Upper lobe of left lung (tissue), 6 donors: Measurements from ENCODE around the gene COL20A1. TPM values are rescaled to one million over a fixed set of nuclear protein-coding genes. Genes with fewer than 3 reads are reported as not detected.

Source experiments
- ATAC-seq, 2 donors: fragments of 200-7000 bp; cut with Tn5 transposase; one replicate each; pipeline ENCODE4 v1.9.1; 2022; ENCODE audit warnings: mild to moderate bottlenecking in 2 of 2, moderate library complexity in 2 of 2; ENCODE audit not compliant: low FRiP score in 2 of 2
- DNase-seq, 2 donors: peaks; one replicate each; pipeline ENCODE4 v3.0.0-alpha.2; 2019 to 2020
- H3K27ac ChIP-seq, 4 donors: fragments of 200-600 bp; sonication (generic); one replicate each; pipeline ENCODE4 v1.5.1; 2016 to 2019
- H3K27me3 ChIP-seq, 4 donors: fragments of 200-600 bp; sonication (generic); one replicate each; pipeline ENCODE4 v1.5.1; 2017 to 2019
- H3K36me3 ChIP-seq, 4 donors: fragments of 200-600 bp; sonication (generic); one replicate each; pipeline ENCODE4 v1.5.1; 2016 to 2019
- H3K4me1 ChIP-seq, 4 donors: fragments of 200-600 bp; sonication (generic); one replicate each; pipeline ENCODE4 v1.5.1; 2018 to 2019
- H3K4me3 ChIP-seq, 4 donors: fragments of 200-600 bp; sonication (generic); one replicate each; pipeline ENCODE4 v1.5.1; 2017 to 2019; ENCODE audit warnings: mild to moderate bottlenecking in 2 of 4, moderate library complexity in 1 of 4
- H3K9me3 ChIP-seq, 4 donors: fragments of 200-600 bp; sonication (generic); one replicate each; pipeline ENCODE4 v1.5.1; 2018 to 2019
- CTCF ChIP-seq, 6 experiments: fragments of 450-650 bp in 4 of 6; fragments of 200-600 bp in 2 of 6; sonication (generic) in 2 of 6; IDR thresholded peaks; one replicate each; pipeline ENCODE4 v1.5.1; 2016 to 2019; ENCODE audit warnings: antibody characterized with exemption in 6 of 6
- EP300 ChIP-seq, 4 donors: sonication (generic); formaldehyde crosslinking; IDR thresholded peaks; one replicate each; pipeline ENCODE4 v1.5.1; 2017; ENCODE audit warnings: antibody characterized with exemption in 4 of 4, control low read depth in 2 of 4
- POLR2A ChIP-seq, 4 donors: fragments of 450-650 bp; IDR thresholded peaks; one replicate each; pipeline ENCODE4 v1.5.1; 2016 to 2017; ENCODE audit warnings: antibody characterized with exemption in 4 of 4, mild to moderate bottlenecking in 2 of 4
- POLR2AphosphoS5 ChIP-seq, 2 donors: sonication (generic); formaldehyde crosslinking; IDR thresholded peaks; one replicate each; pipeline ENCODE4 v1.5.1; 2017; ENCODE audit warnings: antibody characterized with exemption in 2 of 2
- WGBS, 2 donors: methylation state at CpG; one replicate each; pipeline ENCODE4 v1.1.5; 2017 to 2018; 5-methylcytosine and 5-hydroxymethylcytosine counted together
- total RNA-seq, 6 donors: library from RNA; depleted of rRNA in 4 of 6; stranded (reverse); fragments of >200 nt in 4 of 6; gene quantifications; one replicate each; pipeline versions ENCODE4 v1.1.0 to v1.2.1, GENCODE V29; 2016 to 2021
- donor health status: DM: no; HTN: no; CAD: no; lungs with moderate emphysema.
- donor health status: DM: no; HTN: yes; CAD: no; lungs with severe emphysema.

The COL20A1 gene
- total RNA-seq, 6 donors from 2014 or later: 0.03 TPM; not detected in 5

- Histone ChIP-seq H3K4me1 (no peaks in the 10 kb centered on the region), H3K36me3 (no peaks in the 10 kb centered on the region), H3K27me3 (peaks cover 0 to 7% (median 0%) of the 10 kb centered on the region in 4 donors), H3K27ac (no peak overlapping the region), H3K4me3 (no peak overlapping the region), H3K9me3 (no peaks in the 10 kb centered on the region)
- 78 to 92% methylated on average over 8 of the region's 9 CpGs for WGBS, 2 donors
- ATAC-seq (no peak), DNase-seq (peak in 1 of 2 donors; percentile 46)
- TF ChIP-seq CTCF (IDR thresholded peaks at IDR 0.05): no peak
- no peak for TF ChIP-seq POLR2A (IDR thresholded peaks at IDR 0.05)
- TF ChIP-seq EP300 (IDR thresholded peaks at IDR 0.05): no peak
- no peak for TF ChIP-seq POLR2AphosphoS5 (IDR thresholded peaks at IDR 0.05)
Observed at GRCh38 chr20:63262836-63263235, 30.1 kb upstream of the COL20A1 start.

GRCh38 chr20:63264000-63264399, 29.0 kb upstream of the COL20A1 start:
- DNase-seq: no peak
- no peak for ATAC-seq
- H3K9me3 ChIP-seq: no peaks in the 10 kb centered on the region
- WGBS, 2 donors: 78 to 79% methylated on average over 5 to 10 of the region's 10 CpGs
- no peaks in the 10 kb centered on the region for H3K36me3 ChIP-seq
- no peaks in the 10 kb centered on the region for H3K4me1 ChIP-seq
- H3K27me3 ChIP-seq: peaks cover 0 to 7% (median 0%) of the 10 kb centered on the region in 4 donors
- H3K27ac ChIP-seq: no peak overlapping the region
- no peak overlapping the region for H3K4me3 ChIP-seq
- no peak for TF ChIP-seq POLR2A (IDR thresholded peaks at IDR 0.05)

- peaks cover 0 to 7% (median 0%) of the 10 kb centered on the region in 4 donors for H3K27me3 ChIP-seq
- H3K27ac ChIP-seq: no peak overlapping the region
- ATAC-seq (no peak), DNase-seq (no peak)
- no peak for TF ChIP-seq POLR2A (IDR thresholded peaks at IDR 0.05)
- H3K36me3 ChIP-seq: no peaks in the 10 kb centered on the region
- no peaks in the 10 kb centered on the region for H3K9me3 ChIP-seq
- 40 to 47% methylated on average over 14 of the region's 14 CpGs for WGBS, 2 donors
- no peak overlapping the region for H3K4me3 ChIP-seq
- H3K4me1 ChIP-seq: no peaks in the 10 kb centered on the region
Observed at GRCh38 chr20:63264519-63264918, 28.5 kb upstream of the COL20A1 start.

GRCh38 chr20:63265891-63266515, 27.0 kb upstream of the COL20A1 start:
- no peaks in the 10 kb centered on the region for H3K36me3 ChIP-seq
- peaks cover 0 to 4% (median 0%) of the 10 kb centered on the region in 4 donors for H3K27me3 ChIP-seq
- TF ChIP-seq EP300 (IDR thresholded peaks at IDR 0.05): no peak
- no peak for TF ChIP-seq POLR2A (IDR thresholded peaks at IDR 0.05)
- TF ChIP-seq CTCF (IDR thresholded peaks at IDR 0.05): no peak
- TF ChIP-seq POLR2AphosphoS5 (IDR thresholded peaks at IDR 0.05): no peak
- no peak for ATAC-seq
- no peaks in the 10 kb centered on the region for H3K9me3 ChIP-seq
- WGBS, 2 donors: 54 to 71% methylated on average over 9 to 12 of the region's 12 CpGs
- DNase-seq: no peak
- no peak overlapping the region for H3K27ac ChIP-seq
- H3K4me3 ChIP-seq: no peak overlapping the region
- no peaks in the 10 kb centered on the region for H3K4me1 ChIP-seq

GRCh38 chr20:63267691-63268090, 25.3 kb upstream of the COL20A1 start:
- 55 to 74% methylated on average over 2 to 9 of the region's 9 CpGs for WGBS, 2 donors

More at GRCh38 chr20:63267691-63268090, 25.3 kb upstream of the COL20A1 start:
- peak in 1 of 2 donors; percentile 41 for DNase-seq
- Histone ChIP-seq H3K27me3 (no peaks in the 10 kb centered on the region), H3K4me3 (no peak overlapping the region), H3K9me3 (no peaks in the 10 kb centered on the region), H3K4me1 (peaks cover 6 to 9% (median 7%) of the 10 kb centered on the region in 4 donors), H3K27ac (no peak overlapping the region), H3K36me3 (no peaks in the 10 kb centered on the region)
- no peak for ATAC-seq
- TF ChIP-seq POLR2A (IDR thresholded peaks at IDR 0.05): no peak
- TF ChIP-seq EP300 (IDR thresholded peaks at IDR 0.05): no peak
- TF ChIP-seq POLR2AphosphoS5 (IDR thresholded peaks at IDR 0.05): no peak
- no peak for TF ChIP-seq CTCF (IDR thresholded peaks at IDR 0.05)
